UCSD-AML1 (cell line): ENCODE data around the gene ZNF579.
"Not testable (repeated sequence)": the region's sequence is repeated elsewhere in the genome, so short reads cannot be mapped to it uniquely, and the experiment has no call there.

Experiments used
- DNase-seq: peaks from one replicate; lab custom pipeline; 2025; ENCODE audit not compliant: unreplicated experiment; lab: John Stamatoyannopoulos, UW

Gene ZNF579

DNA sequence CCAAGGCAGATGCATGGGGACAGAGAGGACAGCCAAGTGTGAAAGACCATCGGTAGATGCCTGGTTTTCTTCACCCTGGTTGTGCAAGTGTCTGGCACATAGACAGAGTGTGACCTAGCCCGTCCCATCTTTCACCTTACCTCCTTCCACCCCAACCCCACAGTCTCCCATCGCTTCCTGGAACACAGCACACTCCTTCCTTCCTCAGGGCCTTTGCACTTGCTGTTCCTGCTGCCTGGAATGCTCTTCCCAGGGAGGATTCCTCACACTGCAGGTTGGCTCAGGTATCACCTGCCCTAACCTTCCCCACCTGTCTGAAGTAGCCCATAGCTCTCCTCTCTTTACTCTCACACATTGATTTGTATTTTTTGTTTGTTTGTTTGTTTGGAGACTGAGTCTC, 15.7 kb upstream of the ZNF579 start:
- no peak for DNase-seq

DNA sequence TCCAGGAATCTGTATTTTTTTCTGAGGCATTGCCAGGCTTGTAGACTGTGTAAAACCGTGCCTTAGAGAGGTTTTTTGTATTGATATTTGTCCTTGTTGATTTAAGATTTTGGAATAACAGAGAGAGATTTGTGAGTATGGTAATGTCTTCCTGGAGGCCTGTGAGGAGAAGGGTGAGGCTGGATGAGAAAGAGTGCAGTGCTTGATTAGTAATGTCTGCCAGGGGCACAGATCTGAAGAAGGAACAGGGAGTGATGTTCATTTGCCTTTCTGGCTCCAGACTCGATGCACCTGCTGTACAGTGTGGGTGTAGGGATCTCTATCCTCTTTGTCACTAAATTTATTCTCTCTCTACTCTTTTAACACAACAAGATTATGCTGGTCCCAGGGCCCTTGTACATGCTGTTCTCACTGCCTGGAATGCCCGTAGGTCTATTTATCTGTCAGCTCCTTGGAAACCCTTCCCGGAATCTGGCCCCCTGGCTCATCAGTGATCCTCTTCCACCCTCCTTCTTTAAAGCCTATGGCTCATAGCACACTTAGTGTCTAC, 14.4 kb upstream of the ZNF579 start:
- DNase-seq = no peak

DNA sequence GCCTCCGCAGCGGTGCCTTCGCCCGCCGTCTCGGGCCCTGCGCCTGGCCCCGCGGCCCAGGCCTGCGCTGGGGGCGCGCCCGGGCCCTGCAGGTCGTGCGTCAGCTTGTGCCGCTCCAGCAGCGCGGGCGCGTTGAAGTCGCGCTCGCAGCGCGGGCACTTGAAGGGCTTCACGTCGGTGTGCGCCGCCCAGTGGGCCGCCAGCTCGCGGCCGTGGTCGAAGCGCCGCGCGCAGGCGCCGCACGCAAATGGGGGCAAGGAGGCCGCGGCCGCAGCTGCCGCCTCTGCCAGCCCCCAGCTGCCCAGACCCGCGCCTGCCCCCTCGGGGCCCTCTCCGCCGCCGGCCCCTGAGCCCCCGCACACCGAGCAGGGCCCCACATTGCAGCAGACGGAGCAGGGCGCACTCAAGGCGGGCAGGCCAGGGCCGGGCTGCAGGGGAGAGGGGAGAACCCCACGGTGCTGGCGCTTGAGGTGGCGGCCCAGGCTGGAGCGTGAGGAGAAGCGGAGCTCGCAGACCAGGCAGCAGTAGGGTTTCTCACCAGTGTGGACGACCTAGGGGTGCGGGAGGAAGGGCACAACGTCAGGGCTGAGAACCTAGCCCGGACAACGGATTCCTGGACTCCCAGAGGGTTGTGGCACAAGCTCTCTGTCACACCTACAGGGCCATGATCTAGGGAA, 12.6 kb upstream of the ZNF579 start:
- DNase-seq = no peak

DNA sequence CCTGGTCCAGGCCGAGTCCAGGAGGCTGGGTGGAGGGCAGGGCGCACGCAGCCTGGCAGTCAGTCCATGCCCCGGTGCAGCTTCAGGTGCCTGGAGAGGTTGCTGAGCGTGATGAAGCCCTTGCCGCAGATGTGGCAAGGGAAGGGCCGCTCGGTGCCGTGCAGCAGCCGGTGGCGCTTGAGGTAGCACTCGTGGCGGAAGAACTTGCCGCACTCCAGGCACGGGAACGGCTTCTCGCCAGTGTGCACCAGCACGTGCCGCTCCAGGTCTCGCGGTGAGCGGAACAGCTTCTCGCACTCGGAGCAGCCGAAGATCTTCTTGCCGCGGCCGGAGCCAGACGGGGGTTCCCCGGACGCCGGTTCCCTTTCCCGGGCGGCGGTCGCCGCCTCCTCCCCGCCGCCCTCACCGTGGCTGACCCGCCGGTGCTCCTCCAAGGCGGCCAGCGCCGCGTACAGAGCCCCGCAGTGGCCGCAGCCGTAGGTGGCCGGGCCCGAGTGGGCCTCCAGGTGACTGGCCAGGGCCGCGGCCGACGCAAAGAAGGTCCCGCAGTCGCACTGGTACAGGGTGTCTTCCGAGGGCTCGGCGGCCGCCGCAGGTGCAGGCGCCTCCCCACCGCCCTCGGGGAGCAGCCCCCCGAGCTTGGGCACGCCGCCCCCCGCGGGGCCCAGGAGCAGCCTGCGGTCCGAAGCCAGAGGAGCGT, 11.9 kb upstream of the ZNF579 start:
- DNase-seq = no peak

DNA sequence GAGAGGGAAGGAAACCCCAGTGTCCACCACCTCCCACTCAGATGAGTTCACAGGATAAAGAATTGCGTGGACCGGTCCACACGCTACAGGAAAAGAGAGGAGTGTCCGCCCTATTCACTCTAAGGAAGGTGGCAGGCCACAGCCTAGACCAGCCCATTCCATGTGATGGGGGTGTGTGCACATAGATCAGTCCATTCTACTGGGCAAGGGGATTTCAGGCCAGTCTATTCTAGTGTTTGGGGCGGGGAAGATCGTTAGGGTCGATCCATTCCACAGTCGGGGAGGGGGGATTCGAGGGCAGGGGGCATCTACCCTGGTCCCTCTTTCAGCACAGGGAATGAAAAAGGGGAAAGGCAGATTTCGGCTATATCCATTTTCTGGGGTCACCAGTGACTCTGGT, 10.9 kb upstream of the ZNF579 start:
- DNase-seq = no peak

DNA sequence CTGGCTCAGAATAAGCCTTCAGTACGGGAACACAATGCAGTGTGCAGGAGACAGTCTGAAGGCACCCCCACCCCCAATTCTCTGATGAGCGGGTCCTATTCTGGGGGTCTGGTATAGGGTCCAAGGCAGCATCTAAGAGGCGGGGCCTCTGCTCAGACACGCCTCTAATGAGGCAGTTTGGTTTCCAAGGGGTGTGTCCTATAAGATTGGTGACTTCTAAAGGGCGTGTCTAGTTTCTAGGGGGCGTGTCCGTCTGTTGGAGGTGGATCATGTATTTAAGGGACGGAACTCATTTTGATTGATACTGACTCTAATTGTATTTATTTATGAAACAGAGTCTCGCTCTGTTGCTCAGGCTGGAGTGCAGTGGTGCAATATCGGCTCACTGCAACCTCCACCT, 10.0 kb upstream of the ZNF579 start:
- DNase-seq = no peak

DNA sequence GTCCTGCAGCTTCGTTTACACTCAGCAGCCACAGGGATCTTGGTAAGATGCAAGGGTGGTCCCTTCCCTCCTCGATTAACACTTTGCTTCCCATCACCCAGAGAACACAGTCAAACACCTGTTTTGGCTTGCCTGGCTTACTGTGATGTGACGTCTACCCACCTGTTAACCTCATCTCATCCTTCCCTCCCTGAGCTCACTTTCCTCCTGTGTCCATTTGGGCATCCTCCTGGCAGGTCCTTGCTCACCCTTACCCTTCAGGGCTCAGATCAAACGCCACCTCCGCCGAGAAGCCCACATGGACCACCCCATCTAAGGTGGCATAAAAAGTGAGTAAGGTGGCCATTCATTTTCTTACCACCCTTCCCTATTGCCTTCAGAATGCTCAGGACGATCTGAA, 9.5 kb upstream of the ZNF579 start:
- DNase-seq = no peak

DNA sequence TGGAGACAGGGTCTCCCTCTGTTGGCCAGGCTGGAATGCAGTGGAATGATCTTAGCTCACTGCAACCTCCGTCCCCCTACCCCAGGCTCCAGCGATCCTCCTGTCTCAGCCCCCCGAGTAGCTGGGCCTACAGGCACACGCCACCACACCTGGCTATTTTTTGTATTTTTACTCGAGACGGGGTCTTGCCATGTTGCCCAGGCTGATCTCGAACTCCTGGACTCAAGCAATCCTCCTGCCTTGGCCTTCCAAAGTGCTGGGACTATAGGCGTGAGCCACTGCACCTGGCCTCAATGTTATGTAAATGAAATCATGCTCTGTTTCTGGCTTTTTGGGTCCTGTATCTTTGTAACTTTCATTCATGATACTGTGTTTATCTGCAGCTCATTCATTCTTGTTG, 8.1 kb upstream of the ZNF579 start:
- DNase-seq = no peak

DNA sequence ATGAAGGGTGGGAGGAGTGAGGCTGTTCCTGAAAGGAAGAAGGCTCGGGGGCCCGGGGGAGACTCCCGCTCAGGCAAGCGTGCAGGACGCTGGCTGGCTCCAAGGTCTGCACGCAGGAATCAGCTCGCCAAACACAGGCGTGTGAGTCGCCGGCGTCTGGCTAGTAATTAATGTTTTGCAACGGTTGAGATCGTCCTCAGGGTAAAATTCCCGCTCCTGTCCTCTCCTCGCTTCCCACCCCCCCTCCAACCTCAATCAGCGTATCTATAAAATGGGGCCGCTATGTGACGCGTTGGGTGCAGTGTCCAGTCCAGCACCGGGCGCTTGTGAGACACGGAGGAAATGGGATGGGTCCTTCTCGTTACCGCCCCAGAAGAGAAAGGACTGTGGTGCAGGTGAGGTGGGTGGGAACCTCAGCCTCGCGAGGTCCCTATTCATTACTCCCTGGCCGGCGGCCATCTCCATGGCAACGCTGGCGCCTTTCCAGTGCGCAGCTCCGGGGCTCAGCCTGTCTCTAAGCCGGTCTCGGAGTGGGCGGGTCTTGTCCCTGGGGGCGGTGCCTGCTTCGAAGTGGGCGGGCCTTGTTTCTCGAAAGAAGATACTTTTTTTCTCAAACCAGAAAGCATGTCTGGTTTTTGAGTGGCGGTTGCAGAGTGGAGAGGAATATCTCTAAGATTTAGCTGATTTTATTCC, 6.5 kb upstream of the ZNF579 start:
- DNase-seq = peak; percentile 92

DNA sequence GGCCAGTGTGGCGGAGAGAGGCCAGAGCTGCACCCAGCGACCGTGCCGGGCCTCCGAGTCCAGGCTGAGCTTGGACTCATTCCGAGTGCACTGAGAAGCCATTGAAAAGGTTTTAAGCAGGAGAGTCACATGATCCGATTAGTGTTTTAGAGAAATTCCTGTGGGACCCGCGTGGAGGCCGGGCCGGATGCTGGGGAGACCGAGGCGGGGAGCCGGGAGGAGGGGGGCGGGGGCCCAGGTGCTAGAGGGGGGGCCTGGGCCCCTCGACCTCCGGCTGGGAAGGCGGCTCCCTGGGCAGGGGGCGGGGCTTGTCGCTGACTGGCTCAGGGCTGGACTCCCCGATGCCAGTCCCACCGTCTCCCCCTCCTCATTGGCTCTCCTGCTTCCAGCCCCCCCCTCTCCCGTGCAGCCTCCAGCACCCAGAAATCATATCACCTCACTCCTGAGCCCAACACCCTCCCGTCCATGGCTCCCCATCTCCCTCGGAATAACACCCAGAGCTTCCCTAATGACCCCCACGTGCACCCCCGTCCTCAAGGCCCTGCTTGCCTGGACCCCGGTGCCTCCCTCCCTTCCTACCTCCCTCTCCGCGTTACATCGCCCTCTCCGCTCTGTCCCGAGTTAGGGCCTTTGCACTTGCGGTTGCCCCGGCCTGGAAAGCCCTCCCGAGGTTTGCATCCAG, 5.2 kb upstream of the ZNF579 start:
- DNase-seq = peak; percentile 78

DNA sequence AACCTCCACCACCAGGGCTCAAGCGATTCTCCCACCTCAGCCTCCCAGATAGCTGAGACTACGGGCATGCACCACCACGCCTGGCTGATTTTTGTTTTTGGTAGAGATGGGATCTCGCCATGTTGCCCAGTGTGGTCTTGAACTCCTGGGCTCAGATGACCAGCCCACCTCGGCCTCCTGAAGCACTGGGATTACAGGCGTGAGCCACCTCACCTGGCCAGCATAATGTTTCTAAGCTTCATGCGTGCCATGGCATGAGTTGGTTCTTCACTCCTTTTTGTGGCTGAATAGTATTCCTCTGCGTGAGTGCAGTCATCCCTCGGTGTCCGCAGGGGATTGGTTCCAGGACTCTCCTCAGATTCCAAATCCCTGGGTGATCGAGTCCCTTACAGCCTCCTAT, 4.2 kb upstream of the ZNF579 start:
- DNase-seq = no peak

DNA sequence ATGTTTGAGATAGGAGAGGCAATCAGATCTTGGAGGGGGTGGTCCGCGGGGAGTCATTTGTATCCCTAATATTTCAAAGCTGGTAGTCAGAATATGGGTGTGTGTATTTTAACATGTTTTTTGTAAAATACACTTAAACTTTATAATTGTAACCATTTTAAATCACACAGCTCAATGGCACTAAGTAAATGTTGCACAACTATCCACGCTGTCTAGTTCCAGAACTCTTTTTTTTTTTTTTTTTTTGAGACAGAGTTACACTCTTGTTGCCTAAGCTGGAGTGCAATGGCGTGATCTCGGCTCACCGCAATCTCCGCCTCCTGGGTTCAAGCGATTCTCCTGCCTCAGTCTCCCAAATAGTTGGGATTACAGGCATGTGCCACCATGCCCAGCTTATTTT, 3.2 kb upstream of the ZNF579 start:
- not testable (repeated sequence) for DNase-seq

DNA sequence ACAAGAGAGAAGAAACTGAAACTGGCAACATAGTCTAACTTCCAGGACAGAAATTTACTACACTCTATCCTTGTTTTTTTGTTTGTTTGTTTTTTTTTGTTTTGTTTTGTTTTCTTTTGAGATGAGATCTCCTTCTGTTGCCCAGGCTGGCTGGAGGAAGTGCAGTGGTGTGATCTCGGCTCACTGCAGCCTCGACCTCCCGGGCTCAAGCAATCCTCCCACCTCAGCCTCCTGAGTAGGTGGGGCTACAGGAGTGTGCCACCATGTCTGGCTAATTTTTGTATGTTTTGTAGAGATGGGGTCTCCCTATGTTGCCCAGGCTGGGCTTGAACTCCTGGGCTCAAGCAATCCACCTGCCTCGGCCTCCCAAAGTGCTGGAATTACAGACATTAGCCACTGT, 1.6 kb upstream of the ZNF579 start:
- DNase-seq = not testable (repeated sequence)

DNA sequence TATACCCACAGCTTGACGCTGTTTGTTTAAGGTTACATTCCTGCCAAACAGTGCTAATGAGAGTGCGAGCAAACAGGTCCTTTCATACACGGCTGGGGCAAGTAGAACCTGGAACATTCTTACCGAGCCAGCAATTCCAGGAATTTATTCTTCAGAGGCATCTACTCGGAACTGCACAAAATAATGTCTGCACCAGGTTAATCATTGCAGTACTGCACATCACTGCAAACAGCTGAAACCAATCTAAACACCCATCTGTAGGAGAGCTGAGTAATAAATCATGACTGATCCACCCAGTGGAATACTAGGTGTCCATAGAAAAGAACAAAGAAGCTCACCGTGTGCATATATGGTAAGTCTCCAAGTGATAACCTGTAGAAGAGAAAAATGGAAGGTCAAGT, 1.2 kb upstream of the ZNF579 start:
- no peak for DNase-seq

DNA sequence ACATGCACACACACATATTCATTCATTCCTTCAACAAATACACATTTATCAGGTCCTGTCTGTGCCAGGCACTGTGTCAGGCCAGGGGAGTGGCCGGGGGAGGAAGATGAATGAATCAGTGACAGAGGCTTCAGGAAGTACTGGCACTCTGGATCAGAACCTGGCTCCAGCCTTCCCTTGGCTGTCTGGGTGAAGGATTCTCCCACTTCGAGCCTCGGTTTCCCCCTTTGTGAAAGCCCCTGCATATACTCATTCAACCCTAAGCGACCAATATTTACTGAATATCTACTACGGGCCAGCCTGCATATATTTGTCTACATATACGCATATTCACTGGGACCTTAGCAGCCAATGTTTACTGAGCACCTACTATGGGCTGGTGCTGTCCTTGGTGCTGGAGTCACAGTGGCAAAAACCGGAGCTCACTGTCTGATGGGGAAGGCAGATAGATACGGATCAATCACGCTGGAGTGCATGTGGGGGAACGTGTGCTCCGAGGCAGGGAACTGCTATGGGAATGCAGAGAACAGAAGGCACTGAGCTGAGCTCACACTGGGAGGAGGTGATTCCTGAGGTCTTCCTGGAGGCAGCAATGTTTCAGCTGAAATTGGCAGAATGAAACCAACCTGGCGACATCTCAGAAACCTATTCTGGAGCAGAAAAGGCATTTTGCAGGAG, 636 bp upstream of the ZNF579 start:
- no peak for DNase-seq

DNA sequence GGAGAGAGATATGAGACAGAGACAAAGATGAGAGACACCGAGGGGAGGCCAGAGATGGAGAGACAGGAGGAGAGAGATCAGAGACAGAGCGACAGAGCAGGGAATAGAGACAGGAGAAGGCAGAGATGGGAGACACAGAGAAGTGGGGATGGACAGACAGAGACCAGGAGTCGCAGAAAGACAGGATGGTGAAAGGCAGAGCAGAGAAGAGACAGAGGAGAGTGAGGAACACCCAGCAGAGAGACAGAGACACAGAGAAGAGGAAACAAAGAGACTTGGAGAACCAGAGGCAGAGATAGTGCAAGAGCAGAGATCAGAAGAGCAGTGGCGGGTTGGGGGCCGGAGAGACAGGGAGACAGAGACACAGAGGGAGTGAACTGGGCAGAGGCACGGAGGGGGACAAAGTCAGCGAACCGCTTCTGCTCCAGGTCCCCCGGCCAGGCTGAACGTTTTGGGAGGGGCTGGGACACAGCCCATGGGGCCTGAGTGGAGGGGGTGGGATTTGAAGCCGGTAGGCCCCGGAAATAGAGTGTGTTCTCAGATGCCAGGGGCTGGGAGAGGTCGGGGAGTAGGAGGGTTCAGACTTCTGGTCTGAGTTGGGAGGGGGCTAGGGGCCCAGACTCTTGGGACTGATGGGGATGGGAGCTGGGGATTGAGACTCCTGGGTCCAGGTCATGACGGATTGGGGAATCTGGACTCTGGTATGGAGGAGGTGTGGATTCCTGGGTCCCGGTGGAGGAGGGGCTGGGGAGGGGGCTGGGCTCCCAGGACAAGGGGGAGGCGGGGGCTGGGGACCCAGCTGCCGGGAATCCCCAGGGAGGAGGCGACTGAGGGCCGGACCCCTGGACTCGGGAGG, 654 bp downstream of the ZNF579 start:
- DNase-seq = no peak

DNA sequence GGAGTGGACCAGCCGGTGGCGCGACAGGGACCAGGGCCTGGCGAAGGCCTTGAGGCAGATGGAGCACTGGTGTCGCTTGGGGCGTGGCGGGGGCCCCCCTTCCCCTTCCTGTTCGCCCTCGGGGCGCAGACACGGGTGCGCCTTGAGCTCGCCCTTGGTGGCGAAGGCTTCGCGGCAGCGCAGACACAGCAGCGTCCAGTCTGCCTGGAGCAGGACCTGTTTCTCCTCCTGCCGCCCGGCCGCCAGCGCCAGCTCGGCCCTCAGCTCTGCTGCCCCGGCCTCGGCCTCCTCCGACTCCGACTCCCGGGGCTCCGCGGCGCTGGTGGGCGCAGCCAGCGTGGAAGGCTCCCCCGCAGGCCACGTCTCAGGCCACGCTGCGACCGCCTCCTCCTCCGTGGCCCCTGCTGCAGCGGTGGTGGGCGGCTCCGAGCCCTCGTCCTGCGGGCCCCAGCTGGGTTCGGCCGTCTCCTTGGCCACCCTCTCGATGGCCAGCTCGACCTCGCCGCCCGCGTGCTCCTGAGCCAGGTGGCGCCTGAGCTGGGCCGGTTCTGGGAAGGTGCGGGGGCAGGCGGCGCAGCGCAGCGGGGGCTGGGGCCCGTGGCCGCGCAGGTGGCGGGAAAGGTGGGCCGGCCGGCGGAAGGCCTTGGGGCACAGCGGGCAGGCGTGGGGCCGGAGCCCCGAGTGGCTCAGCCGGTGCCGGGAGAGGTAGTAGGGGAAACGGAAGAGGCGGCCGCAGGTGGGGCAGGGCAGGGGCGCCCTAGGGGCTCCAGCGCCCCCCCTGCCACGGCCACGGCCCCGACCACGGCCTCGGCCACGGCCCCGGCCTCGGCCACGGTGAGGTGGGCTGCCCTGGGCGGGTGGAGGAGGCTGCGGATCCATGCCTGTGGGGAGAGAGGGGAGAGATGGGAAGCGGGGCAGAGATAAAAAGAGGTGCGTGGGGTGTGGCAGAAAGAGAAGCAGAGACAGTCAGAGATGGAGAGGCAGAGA, 1.6 kb downstream of the ZNF579 start:
- DNase-seq = no peak

DNA sequence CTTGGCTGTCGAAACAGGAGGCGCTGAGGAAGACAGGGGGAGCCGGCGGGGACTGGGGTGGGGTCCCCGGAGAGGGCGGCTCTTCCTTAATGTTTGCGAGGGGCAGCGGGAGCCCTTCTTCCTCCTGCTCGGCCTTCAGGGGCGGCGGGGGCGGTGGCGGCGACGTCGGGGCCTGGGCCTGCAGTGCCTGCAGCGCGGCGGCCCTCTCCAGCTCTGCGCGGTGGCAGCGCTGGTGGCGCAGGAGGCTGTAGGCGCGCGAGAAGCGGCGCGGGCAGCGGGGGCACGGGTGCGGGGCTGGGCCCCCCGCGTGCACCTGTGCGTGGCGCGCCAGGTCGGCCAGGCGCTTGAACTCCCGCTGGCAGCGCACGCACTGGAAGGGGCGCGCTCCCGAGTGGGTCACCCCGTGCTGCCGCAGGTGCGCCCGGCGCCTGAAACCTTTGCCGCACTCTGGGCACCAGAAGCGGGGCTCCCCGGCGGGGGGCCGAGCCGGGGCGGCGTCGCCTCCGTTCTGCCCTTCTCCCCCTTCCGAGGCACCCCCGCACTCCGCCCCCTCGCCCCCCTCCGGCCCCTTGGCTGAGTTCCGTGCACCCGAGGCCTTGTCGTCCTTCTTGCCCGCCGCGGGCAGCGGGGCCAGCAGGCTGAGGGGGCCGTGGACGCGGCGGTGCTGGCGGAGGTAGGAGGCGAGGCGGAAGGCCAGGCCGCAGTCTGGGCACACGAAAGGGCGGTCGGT, 2.5 kb downstream of the ZNF579 start:
- no peak for DNase-seq
